H1 (cell line): ENCODE measurements around the gene ADCY5. TPM values are rescaled to one million over a fixed set of nuclear protein-coding genes. Genes with fewer than 3 reads are reported as not detected.

Source experiments
- CTCF ChIA-PET: fragments of 300-600 bp; sonication (Branson Sonifier 250); formaldehyde crosslinking; loops from one replicate; lab custom pipeline; 2021; ENCODE audit not compliant: partially characterized antibody; lab: Charles Lee
- POLR2A ChIA-PET: fragments of 300-600 bp; sonication (Branson Sonifier 250); formaldehyde crosslinking; loops from one replicate; lab custom pipeline; 2021; ENCODE audit warnings: inconsistent platforms; ENCODE audit not compliant: partially characterized antibody; lab: Charles Lee
- DNase-seq, 2 experiments: peaks; one replicate each; pipeline versions ENCODE4 v3.0.0 to v3.0.0-alpha.2; 2010 to 2022; ENCODE audit warnings: low spot score in 2 of 2, low read depth in 1 of 2, mixed read lengths in 1 of 2
- FAIRE-seq: peaks from 2 replicates; lab custom pipeline; 2011; peaks lifted over from hg19 to GRCh38; lab: Jason Lieb, UNC
- H2AFZ ChIP-seq: 2 replicates; pipeline ENCODE4 v1.8.1; 2012; ENCODE audit warnings: low read length, inconsistent platforms
- H2AK5ac ChIP-seq: 2 replicates; pipeline ENCODE4 v1.6.1; 2013; ENCODE audit warnings: low read depth, low read length
- H2BK120ac ChIP-seq: replicated peaks from 2 replicates; pipeline ENCODE3; 2013; ENCODE audit warnings: low read depth, low read length, inconsistent platforms
- H2BK12ac ChIP-seq: 2 replicates; pipeline ENCODE4 v1.6.1; 2013; ENCODE audit warnings: low read depth, low read length
- H2BK15ac ChIP-seq: 2 replicates; pipeline ENCODE4 v1.6.1; 2013; ENCODE audit warnings: low read length
- H2BK20ac ChIP-seq: 2 replicates; pipeline ENCODE4 v1.6.1; 2013; ENCODE audit warnings: low read length
- H2BK5ac ChIP-seq: 2 replicates; pipeline ENCODE4 v1.6.1; 2013; ENCODE audit warnings: low read depth, low read length
- H3K14ac ChIP-seq: 2 replicates; pipeline ENCODE4 v1.6.1; 2013; ENCODE audit warnings: inconsistent platforms; ENCODE audit not compliant: insufficient read length
- H3K18ac ChIP-seq: 2 replicates; pipeline ENCODE4 v1.6.1; 2013; ENCODE audit warnings: low read length; ENCODE audit errors: extremely low read depth
- H3K23ac ChIP-seq: 2 replicates; pipeline ENCODE4 v1.6.1; 2013; ENCODE audit warnings: inconsistent platforms; ENCODE audit not compliant: insufficient read length
- H3K23me2 ChIP-seq: 2 replicates; pipeline ENCODE4 v1.6.1; 2013; ENCODE audit warnings: low read depth, low read length
- H3K27ac ChIP-seq: 2 replicates; pipeline ENCODE4 v1.6.1; 2011; ENCODE audit warnings: low read depth, low read length, inconsistent platforms
- H3K27me3 ChIP-seq, 4 experiments: replicated peaks in 1 of 4; 1 replicate in 1 of 4; 2 replicates in 3 of 4; pipeline versions ENCODE4 v1.6.1 to v1.8.1; 2011 to 2013; ENCODE audit warnings: low read length in 3 of 4, mild to moderate bottlenecking in 3 of 4, inconsistent platforms in 2 of 4, mixed read lengths in 2 of 4, moderate library complexity in 1 of 4; ENCODE audit not compliant: control insufficient read depth in 3 of 4, insufficient read depth in 3 of 4; ENCODE audit errors: extremely low read depth in 1 of 4
- H3K36me3 ChIP-seq, 4 experiments: 2 replicates each; pipeline versions ENCODE4 v1.6.1 to v1.8.1; 2011 to 2013; ENCODE audit warnings: mild to moderate bottlenecking in 4 of 4, low read length in 3 of 4, moderate library complexity in 2 of 4, control low read depth in 1 of 4, inconsistent platforms in 1 of 4; ENCODE audit not compliant: insufficient read depth in 4 of 4, control insufficient read depth in 2 of 4
- H3K4ac ChIP-seq: replicated peaks from 2 replicates; pipeline ENCODE3; 2013; ENCODE audit warnings: low read length, low read depth, mixed read lengths, inconsistent platforms; ENCODE audit not compliant: insufficient read length
- H3K4me1 ChIP-seq, 4 experiments: replicated peaks in 1 of 4; 1 replicate in 1 of 4; 2 replicates in 3 of 4; pipeline versions ENCODE4 v1.6.1 to v1.8.1; 2011 to 2013; ENCODE audit warnings: low read length in 3 of 4, inconsistent platforms in 2 of 4, mixed read lengths in 1 of 4; ENCODE audit not compliant: insufficient read depth in 4 of 4, control insufficient read depth in 3 of 4
- H3K4me2 ChIP-seq, 2 experiments: 2 replicates each; pipeline versions ENCODE4 v1.6.1 to v1.8.1; 2011 to 2013; ENCODE audit warnings: low read depth in 2 of 2, low read length in 2 of 2, control low read depth in 1 of 2, inconsistent platforms in 1 of 2, mild to moderate bottlenecking in 1 of 2; ENCODE audit not compliant: insufficient read depth in 1 of 2
- H3K4me3 ChIP-seq, 4 experiments: fragments of 200-600, 300-600 bp in 1 of 4; sonication (generic), shearing (Covaris generic), sonication (Bioruptor Twin) in 1 of 4; 2 replicates each; pipeline versions ENCODE4 v1.5.1 to v1.8.1; 2011 to 2016; ENCODE audit warnings: low read length in 4 of 4, low read depth in 3 of 4, control low read depth in 2 of 4, inconsistent platforms in 2 of 4, mild to moderate bottlenecking in 2 of 4, mixed read lengths in 1 of 4, moderate library complexity in 1 of 4; ENCODE audit not compliant: insufficient read depth in 2 of 4; ENCODE audit errors: extremely low read depth in 1 of 4
- H3K56ac ChIP-seq: replicated peaks from 2 replicates; pipeline ENCODE3; 2013; ENCODE audit warnings: low read depth, mild to moderate bottlenecking, mixed read lengths, low read length, inconsistent platforms; ENCODE audit not compliant: insufficient read length
- H3K79me1 ChIP-seq: 2 replicates; pipeline ENCODE4 v1.6.1; 2013; ENCODE audit warnings: low read depth, low read length, control low read depth
- H3K79me2 ChIP-seq, 2 experiments: 2 replicates each; pipeline versions ENCODE4 v1.6.1 to v1.8.1; 2012 to 2013; ENCODE audit warnings: low read length in 2 of 2, mild to moderate bottlenecking in 2 of 2, inconsistent platforms in 1 of 2; ENCODE audit not compliant: insufficient read depth in 2 of 2, control insufficient read depth in 1 of 2
- H3K9ac ChIP-seq, 4 experiments: replicated peaks in 1 of 4; 1 replicate in 1 of 4; 2 replicates in 3 of 4; pipeline versions ENCODE4 v1.6.1 to v1.8.1; 2011 to 2013; ENCODE audit warnings: low read depth in 3 of 4, low read length in 3 of 4, control low read depth in 2 of 4, mild to moderate bottlenecking in 2 of 4, moderate library complexity in 2 of 4, inconsistent platforms in 1 of 4; ENCODE audit errors: extremely low read depth in 1 of 4
- H3K9me3 ChIP-seq, 2 experiments: 2 replicates each; pipeline versions ENCODE4 v1.6.1 to v1.8.1; 2012 to 2013; ENCODE audit warnings: mild to moderate bottlenecking in 2 of 2, moderate library complexity in 2 of 2, control low read depth in 1 of 2, inconsistent platforms in 1 of 2, low read depth in 1 of 2, low read length in 1 of 2, mixed read lengths in 1 of 2; ENCODE audit not compliant: insufficient read depth in 2 of 2
- H4K20me1 ChIP-seq, 2 experiments: replicated peaks in 1 of 2; 2 replicates each; pipeline versions ENCODE3 to v1.8.1; 2011 to 2013; ENCODE audit warnings: inconsistent platforms in 2 of 2, low read length in 2 of 2, mild to moderate bottlenecking in 1 of 2; ENCODE audit not compliant: insufficient read depth in 2 of 2, control insufficient read depth in 1 of 2
- H4K5ac ChIP-seq: 2 replicates; pipeline ENCODE4 v1.6.1; 2013; ENCODE audit warnings: low read length, low read depth, mixed read lengths, inconsistent platforms; ENCODE audit not compliant: insufficient read length
- H4K8ac ChIP-seq: 2 replicates; pipeline ENCODE4 v1.8.0; 2013; ENCODE audit warnings: mild to moderate bottlenecking, moderate library complexity, low read length, inconsistent platforms; ENCODE audit not compliant: insufficient read depth; ENCODE audit errors: extremely low read depth
- H4K91ac ChIP-seq: replicated peaks from 2 replicates; pipeline ENCODE3; 2013; ENCODE audit warnings: low read length, mixed read lengths, inconsistent platforms; ENCODE audit not compliant: insufficient read length
- EP300 ChIP-seq, 2 experiments: IDR thresholded peaks; 1 replicate in 1 of 2; 2 replicates in 1 of 2; pipeline ENCODE4 v1.6.1; 2011 to 2012; ENCODE audit warnings: low read depth in 2 of 2, low read length in 2 of 2, mild to moderate bottlenecking in 2 of 2, borderline replicate concordance in 1 of 2, inconsistent platforms in 1 of 2, moderate library complexity in 1 of 2
- FOSL1 ChIP-seq: IDR thresholded peaks from 2 replicates; pipeline ENCODE4 v1.6.1; 2011; ENCODE audit warnings: mild to moderate bottlenecking, low read depth, low read length, moderate library complexity; ENCODE audit not compliant: insufficient read depth
- KDM4A ChIP-seq: IDR thresholded peaks from one replicate; pipeline ENCODE4 v1.7.1; 2012; ENCODE audit warnings: low read depth, mild to moderate bottlenecking, moderate library complexity, low read length, inconsistent platforms; ENCODE audit not compliant: severe bottlenecking
- PHF8 ChIP-seq: fragments of 200-600 bp; sonication (generic); conservative IDR thresholded peaks from 2 replicates; pipeline ENCODE4 v1.7.1; 2012; ENCODE audit warnings: low read depth, mild to moderate bottlenecking, inconsistent platforms, low read length, moderate library complexity
- RXRA ChIP-seq: IDR thresholded peaks from 2 replicates; pipeline ENCODE4 v1.6.1; 2011; ENCODE audit warnings: low read depth, mild to moderate bottlenecking, low read length, moderate library complexity; ENCODE audit not compliant: insufficient read depth
- SIRT6 ChIP-seq: IDR thresholded peaks from one replicate; pipeline ENCODE4 v1.7.1; 2012; ENCODE audit warnings: low read length, inconsistent platforms
- SUZ12 ChIP-seq: fragments of 200-600 bp; sonication (generic); IDR thresholded peaks from 2 replicates; pipeline ENCODE4 v1.6.1; 2012; ENCODE audit warnings: mild to moderate bottlenecking, inconsistent platforms, low read length, moderate library complexity, mixed read lengths
- TAF7 ChIP-seq: optimal IDR thresholded peaks from 2 replicates; pipeline ENCODE3; 2011; ENCODE audit warnings: low read depth, mild to moderate bottlenecking, inconsistent platforms, low read length, moderate library complexity, borderline replicate concordance
- USF2 ChIP-seq: IDR thresholded peaks from 2 replicates; pipeline ENCODE4 v1.6.1; 2011; ENCODE audit warnings: low read length, improper control_type of control experiment
- WGBS, 2 experiments: shearing (Covaris generic) in 1 of 2; methylation state at CpG; one replicate each; pipeline versions ENCODE4 v1.1.6 to v1.1.7; 2013 to 2015; ENCODE audit warnings: low lambda C conversion rate in 2 of 2, mixed read lengths in 2 of 2, inconsistent platforms in 1 of 2, low coverage in 1 of 2, missing lambda C conversion rate in 1 of 2; ENCODE audit not compliant: insufficient replicate concordance in 2 of 2, insufficient coverage in 1 of 2, insufficient read length in 1 of 2; ENCODE audit errors: extremely low coverage in 1 of 2, missing lambda C conversion rate in 1 of 2; 5-methylcytosine and 5-hydroxymethylcytosine counted together
- polyA plus RNA-seq, 7 experiments: library from polyadenylated mRNA; depleted of rRNA in 3 of 7; stranded (reverse) in 5 of 7; unstranded in 2 of 7; fragments of >200 nt in 5 of 7; fragments of 200-250 nt in 2 of 7; gene quantifications; 1 replicate in 5 of 7; 2 replicates in 1 of 7; 4 replicates in 1 of 7; pipeline versions ENCODE4 v1.2.1 to v1.2.3, GENCODE V29; 2011 to 2013; ENCODE audit warnings: missing spikeins in 2 of 7, mixed read lengths in 2 of 7
- total RNA-seq: library from RNA; stranded (reverse); fragmentation: NEBNext Ultra II Directional; extraction: Animal tissue kit (Norgen Biotek cat#: 25700); gene quantifications from 2 replicates; pipeline ENCODE4 v1.2.1, GENCODE V29; 2021

The ADCY5 gene
- total and polyA plus RNA-seq, 2 of the 8 experiments (the other 6 are each of a cell fraction or from before 2014, with no cell fraction given) = 18.9 to 40.8 TPM

- Histone ChIP-seq H3K4ac (no peak overlapping the region), H2AK5ac (no peak overlapping the region), H4K20me1 (no peaks in the 10 kb centered on the region), H2AFZ (no peak overlapping the region), H3K4me3 (no peak overlapping the region), H4K91ac (no peak overlapping the region), H2BK5ac (no peak overlapping the region), H4K8ac (no peak overlapping the region), H4K5ac (no peak overlapping the region), H3K36me3 (0 out of 8 replicates have a peak, but pooled peaks cover 0 to 2% (median 0%) of the 10 kb centered on the region in 4 experiments), H3K56ac (no peak overlapping the region), H3K4me1 (no peaks in the 10 kb centered on the region), H3K9me3 (no peaks in the 10 kb centered on the region), H3K27ac (no peak overlapping the region), H3K79me2 (no peaks in the 10 kb centered on the region), H3K4me2 (no peak overlapping the region), H3K79me1 (no peaks in the 10 kb centered on the region), H3K18ac (no peak overlapping the region), H3K27me3 (no peaks in the 10 kb centered on the region), H2BK15ac (no peak overlapping the region), H3K9ac (no peak overlapping the region), H3K23ac (no peak overlapping the region), H3K23me2 (no peaks in the 10 kb centered on the region), H3K14ac (no peak overlapping the region), H2BK12ac (no peak overlapping the region), H2BK20ac (no peak overlapping the region), H2BK120ac (no peak overlapping the region)
- CTCF ChIA-PET = interaction anchor here (0.7 to 1.1 kb wide), 3 partner anchors 15 to 108 kb away, joined by 3 read pairs; no protein-coding TSS in a partner anchor
- POLR2A ChIA-PET = no interaction called here
- FAIRE-seq (no peak), DNase-seq (no peak)
- 83% methylated on average over 3 of the region's 3 CpGs; no CpG with 5 or more reads in 1 of the 2 experiments for WGBS, 2 experiments
- no peak for TF ChIP-seq EP300 (IDR thresholded peaks at IDR 0.05; ENCODE audit: borderline replicate concordance in 1 of 2, low read depth in 2 of 2, low read length in 2 of 2)
- TF ChIP-seq RXRA = no peak
- no peak for TF ChIP-seq USF2
- no peak for TF ChIP-seq SIRT6
- TF ChIP-seq SUZ12 = no peak
- TF ChIP-seq FOSL1 = no peak
- no peak for TF ChIP-seq TAF7
- no peak for TF ChIP-seq KDM4A
- TF ChIP-seq PHF8 = no peak
These were observed 187.2 kb downstream of the ADCY5 start for GRCh38 chr3:123261666-123262065.
